Endothelial cell of umbilical vein (primary cell): ENCODE measurements around the gene NUP62.

ENCODE experiments used
- CTCF ChIP-seq, 2 donors: IDR thresholded peaks; 1 replicate in 1 of 2; 2 replicates in 1 of 2; pipeline ENCODE4 v1.5.1; 2011; ENCODE audit warnings: low read length in 2 of 2, mild to moderate bottlenecking in 2 of 2, moderate library complexity in 2 of 2, control low read depth in 1 of 2, inconsistent platforms in 1 of 2, low read depth in 1 of 2; ENCODE audit not compliant: insufficient read depth in 1 of 2; ENCODE audit errors: extremely low read depth in 1 of 2
- EZH2 ChIP-seq: IDR thresholded peaks from 2 replicates; pipeline ENCODE4 v1.6.1; 2012; ENCODE audit warnings: borderline replicate concordance, low read depth, mild to moderate bottlenecking, moderate library complexity, low read length, inconsistent platforms; ENCODE audit not compliant: severe bottlenecking
- FOS ChIP-seq: IDR thresholded peaks from 2 replicates; pipeline ENCODE4 v1.6.1; 2011; ENCODE audit warnings: mild to moderate bottlenecking, low read length, moderate library complexity, borderline replicate concordance; ENCODE audit not compliant: insufficient read depth
- GATA2 ChIP-seq: IDR thresholded peaks from 2 replicates; pipeline ENCODE4 v1.7.0; 2011; ENCODE audit warnings: low read depth, mild to moderate bottlenecking, moderate library complexity, mixed read lengths, low read length; ENCODE audit not compliant: insufficient read length, insufficient read depth
- JUN ChIP-seq: IDR thresholded peaks from 2 replicates; pipeline ENCODE4 v1.6.1; 2011; ENCODE audit warnings: borderline replicate concordance, low read depth; ENCODE audit not compliant: insufficient read length, insufficient read depth
- MAX ChIP-seq: IDR thresholded peaks from 2 replicates; pipeline ENCODE4 v1.6.1; 2011; ENCODE audit not compliant: insufficient read depth, insufficient read length
- MYC ChIP-seq: IDR thresholded peaks from one replicate; pipeline ENCODE4 v1.6.1; 2011; ENCODE audit warnings: mild to moderate bottlenecking, low read depth, low read length
- POLR2A ChIP-seq: IDR thresholded peaks from 2 replicates; pipeline ENCODE4 v1.6.1; 2012; ENCODE audit warnings: low read depth, mild to moderate bottlenecking, control low read depth, low read length
- POLR2AphosphoS5 ChIP-seq: IDR thresholded peaks from 2 replicates; pipeline ENCODE4 v1.6.1; 2012; ENCODE audit warnings: low read depth, mild to moderate bottlenecking, control low read depth, low read length, moderate library complexity; ENCODE audit not compliant: insufficient read depth

- TF ChIP-seq EZH2, result no peak
- no peak for TF ChIP-seq CTCF (IDR thresholded peaks at IDR 0.05; ENCODE audit: extremely low read depth in 1 of 2, insufficient read depth in 1 of 2, low read depth in 1 of 2, low read length in 2 of 2)
- TF ChIP-seq MYC, result no peak
- no peak for TF ChIP-seq JUN
- no peak for TF ChIP-seq MAX
- TF ChIP-seq POLR2AphosphoS5, result no peak
- no peak for TF ChIP-seq POLR2A
- TF ChIP-seq FOS, result no peak
- TF ChIP-seq GATA2, result no peak
Measured at GRCh38 chr19:49887665-49888509, 41.4 kb downstream of the NUP62 start.
